ENCODE data around the gene HLA-G. TPM values are rescaled to one million over a fixed set of nuclear protein-coding genes. Genes with fewer than 3 reads are reported as not detected.
A peak's percentile ranks its signal among the peaks of the same experiment; 100 is the strongest.
"Not testable (repeated sequence)": the region's sequence is repeated elsewhere in the genome, so short reads cannot be mapped to it uniquely, and the experiment has no call there.

The HLA-G gene
- total and polyA plus RNA-seq, 9 of the 15 experiments (the other 6 are each of a cell fraction or from before 2014, with no cell fraction given) = 0.13 TPM; not detected in 8

- Histone ChIP-seq H3K4me2 (ENCODE audit: insufficient read depth, low read length) (peak overlapping the region; percentile 41), H2AFZ (ENCODE audit: low read depth, low read length) (peak overlapping the region; percentile 82)
- WGBS (ENCODE audit: insufficient coverage, low coverage, missing lambda C conversion rate) = 4% methylated on average over 12 of the region's 13 CpGs
- H3K9me1 ChIP-seq (ENCODE audit: control insufficient read depth, insufficient read depth, low read length); H3K4me3 ChIP-seq; H3K4me1 ChIP-seq (replicated peaks in 1 of 2; ENCODE audit: control insufficient read depth in 2 of 2, insufficient read depth in 2 of 2, low read length in 2 of 2); in situ Hi-C loops (cut with MboI); intact Hi-C loops (cut with micrococcal nuclease); H3K9me3 ChIP-seq (replicated peaks; ENCODE audit: control insufficient read depth, insufficient read depth, low read depth, low read length); BruUV-seq (replicated peaks); H3K27ac ChIP-seq (ENCODE audit: extremely low read depth, low read depth, low read length); ATAC-seq; H3K36me3 ChIP-seq (ENCODE audit: control insufficient read depth, insufficient read depth, low read length); DNase-seq (ENCODE audit: extremely low read depth in 1 of 4, low spot score in 3 of 4); H3K9ac ChIP-seq (ENCODE audit: insufficient read depth in 1 of 2, low read depth in 2 of 2, low read length in 2 of 2); POLR2A ChIA-PET; H4K20me1 ChIP-seq (replicated peaks; ENCODE audit: control insufficient read depth, insufficient read depth, low read length); H3K27me3 ChIP-seq (ENCODE audit: control insufficient read depth in 2 of 2, insufficient read depth in 2 of 2, low read length in 2 of 2); CTCF ChIA-PET (ENCODE audit: low intra/inter-chr PET ratio); FAIRE-seq; H3K79me2 ChIP-seq (ENCODE audit: control insufficient read depth, insufficient read depth, low read length): not testable (repeated sequence)
- peak; percentile 84 to 89 for TF ChIP-seq FOXK2 (conservative IDR thresholded peaks at IDR 0.05 in 1 of 2, IDR thresholded peaks at IDR 0.05 in 1 of 2; ENCODE audit: low read depth in 2 of 2)
- 0 out of 2 replicates have a peak, but pooled peaks have one; percentile 14 for TF ChIP-seq L3MBTL2 (IDR thresholded peaks at IDR 0.05)
- TF ChIP-seq YY1 (IDR thresholded peaks at IDR 0.05; ENCODE audit: borderline replicate concordance in 1 of 3, control insufficient read depth in 1 of 3, extremely low read depth in 1 of 3, insufficient read depth in 3 of 3, insufficient read length in 1 of 3, insufficient replicate concordance in 2 of 3, low read depth in 1 of 3, low read length in 2 of 3) = peak in 1 of 3 experiments; percentile 49
- TF ChIP-seq ZNF766 (CRISPR knock-in tag; conservative IDR thresholded peaks at IDR 0.05) = peak; percentile 95
- TF ChIP-seq MNT (conservative IDR thresholded peaks at IDR 0.05) = 0 out of 4 replicates have a peak, but pooled peaks of 1 of the 2 experiments have one; percentile 24
- TF ChIP-seq PHF20 (IDR thresholded peaks at IDR 0.05; ENCODE audit: partially characterized antibody) = peak; percentile 25
- peak; percentile 20; the same call in 1 of the 2 replicates for TF ChIP-seq RB1 (IDR thresholded peaks at IDR 0.05; ENCODE audit: low read depth)
- TF ChIP-seq FOXA3 (CRISPR knock-in tag; conservative IDR thresholded peaks at IDR 0.05 in 1 of 2, IDR thresholded peaks at IDR 0.05 in 1 of 2) = peak; percentile 77 to 86
These were observed 47.5 kb upstream of the HLA-G start for GRCh38 chr6:29780019-29780698.
